GM12865 (cell line): ENCODE measurements around the gene CTRB2.

ENCODE experiments used
- DNase-seq: peaks from one replicate; pipeline ENCODE4 v3.0.0; 2010; ENCODE audit warnings: low read depth
- H3K4me3 ChIP-seq: 2 replicates; pipeline ENCODE4 v1.5.1; 2011; ENCODE audit warnings: mild to moderate bottlenecking, low read depth, low read length, control low read depth
- CTCF ChIP-seq: IDR thresholded peaks from 2 replicates; pipeline ENCODE4 v1.5.1; 2011; ENCODE audit warnings: low read length, control low read depth, low read depth, inconsistent platforms; ENCODE audit not compliant: insufficient read depth; ENCODE audit errors: missing control alignments

The CTRB2 gene

DNA sequence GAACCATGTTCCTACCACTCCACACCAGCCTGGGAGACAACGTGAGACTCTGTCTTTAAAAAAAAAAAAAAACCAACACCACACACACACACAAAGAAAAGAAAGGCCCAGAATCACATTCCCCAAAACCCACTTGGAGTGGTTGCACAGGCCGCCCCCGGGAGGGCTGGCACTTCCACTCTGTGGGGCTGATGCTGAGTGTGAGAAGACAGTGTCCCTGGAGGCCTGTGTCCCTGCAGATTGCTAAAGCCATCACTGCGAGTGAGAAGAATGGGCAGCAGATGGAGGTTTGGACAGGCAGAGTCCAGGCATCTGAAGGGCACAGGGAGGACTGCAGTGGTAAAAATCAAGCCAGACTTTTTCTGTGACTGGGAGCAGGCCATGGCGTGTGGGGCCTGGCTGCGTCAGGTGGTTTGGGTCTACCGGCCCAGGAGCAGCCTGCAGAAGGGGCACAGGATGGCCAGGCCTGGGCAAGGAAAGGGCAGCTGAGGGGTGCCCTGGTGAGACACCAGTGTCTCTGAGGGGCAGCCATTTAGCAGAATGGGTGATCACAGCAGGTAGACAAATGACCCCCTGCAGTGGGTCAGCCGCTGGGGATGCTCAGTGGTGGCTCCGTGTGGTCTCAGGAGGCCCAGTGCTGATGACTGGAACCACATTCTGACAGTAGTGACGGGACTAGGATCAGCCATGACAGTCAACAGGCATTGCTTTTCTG, 13.1 kb downstream of the CTRB2 start:
- no peak overlapping the region for H3K4me3 ChIP-seq
- no peak for TF ChIP-seq CTCF
- no peak for DNase-seq

- no peak for TF ChIP-seq CTCF
- DNase-seq: no peak
- no peak overlapping the region for H3K4me3 ChIP-seq
These were observed 13.7 kb downstream of the CTRB2 start for GRCh38 chr16:75193265-75193650.

GRCh38 chr16:75192606-75193264, 14.2 kb downstream of the CTRB2 start:
- H3K4me3 ChIP-seq: no peak overlapping the region
- DNase-seq: no peak
- TF ChIP-seq CTCF: no peak

- TF ChIP-seq CTCF: no peak
- no peak overlapping the region for H3K4me3 ChIP-seq
- no peak for DNase-seq
These were observed 17.2 kb downstream of the CTRB2 start for GRCh38 chr16:75189638-75190245.

DNA sequence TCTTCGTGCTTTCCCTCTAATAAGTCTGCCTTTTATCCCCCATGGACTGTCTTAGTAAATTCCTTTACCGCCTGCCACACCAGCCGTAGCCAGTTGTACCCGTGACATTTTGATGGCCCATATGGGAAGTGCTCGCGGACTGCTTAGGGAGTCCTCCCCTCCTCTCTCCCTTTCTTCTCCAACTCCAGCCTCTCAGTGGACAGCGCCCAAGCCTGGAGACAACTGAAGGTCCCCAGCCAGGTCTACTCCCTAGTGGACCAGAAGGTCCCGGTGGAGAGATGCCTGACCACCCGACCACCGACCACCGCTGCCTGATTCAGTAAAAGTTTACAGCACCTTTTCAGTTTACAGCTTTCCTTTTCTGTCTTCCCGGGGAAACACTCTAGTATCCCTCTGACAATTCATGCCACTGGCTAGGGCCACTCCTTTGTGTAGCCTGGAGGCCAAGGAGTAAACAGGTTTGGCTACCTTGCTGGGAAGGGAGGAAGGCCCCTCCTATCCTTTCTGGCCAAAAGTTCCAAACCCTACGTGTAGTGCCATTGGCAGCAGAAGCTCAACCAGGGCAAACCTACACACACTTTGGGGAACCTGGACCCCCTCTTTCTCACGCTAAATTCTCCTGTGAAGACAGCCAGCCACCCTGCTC, 18.0 kb downstream of the CTRB2 start:
- H3K4me3 ChIP-seq: no peak overlapping the region
- DNase-seq: no peak
- TF ChIP-seq CTCF: no peak

DNA sequence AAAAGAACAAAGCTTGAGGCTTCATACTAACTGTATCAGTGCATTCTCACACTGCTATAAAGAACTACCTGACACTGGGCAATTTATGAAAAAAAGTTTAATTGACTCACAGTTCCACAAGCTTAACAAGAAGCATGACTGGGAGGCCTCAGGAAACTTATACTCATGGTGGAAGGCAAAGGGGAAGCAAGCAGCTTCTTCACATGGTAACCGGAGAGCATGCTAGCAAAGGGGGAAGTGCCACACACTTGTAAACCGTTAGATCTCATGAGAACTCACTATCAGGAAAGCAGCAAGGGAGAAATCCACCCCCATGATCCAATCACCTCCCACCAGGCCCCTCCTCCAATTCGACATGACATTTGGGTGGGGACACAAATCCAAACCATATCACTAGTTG, 25.3 kb downstream of the CTRB2 start:
- no peak for DNase-seq
- TF ChIP-seq CTCF: no peak
- no peak overlapping the region for H3K4me3 ChIP-seq
